Lung (tissue), 13 donors: ENCODE measurements around the gene REXO5. TPM values are rescaled to one million over a fixed set of nuclear protein-coding genes. Genes with fewer than 3 reads are reported as not detected.

ENCODE experiments used
- ATAC-seq: fragments of 200-7000 bp; cut with Tn5 transposase; one replicate; pipeline ENCODE4 v1.9.1; 2020; ENCODE audit warnings: moderate number of reproducible peaks; ENCODE audit not compliant: insufficient read depth, low FRiP score
- DNase-seq, 3 donors: peaks; one replicate each; pipeline ENCODE4 v3.0.0-alpha.2; 2013 to 2017
- H3K27ac ChIP-seq, 2 donors: one replicate each; pipeline ENCODE4 v1.5.1; 2013; ENCODE audit warnings: mild to moderate bottlenecking in 2 of 2, moderate library complexity in 2 of 2, control low read depth in 1 of 2, inconsistent platforms in 1 of 2, low read depth in 1 of 2, low read length in 1 of 2
- H3K27me3 ChIP-seq, 3 donors: one replicate each; pipeline ENCODE4 v1.5.1; 2013; ENCODE audit warnings: low read length in 2 of 3; ENCODE audit not compliant: control insufficient read depth in 3 of 3, insufficient read depth in 3 of 3
- H3K36me3 ChIP-seq, 4 donors: one replicate each; pipeline ENCODE4 v1.5.1; 2013; ENCODE audit warnings: low read length in 4 of 4, mild to moderate bottlenecking in 1 of 4, moderate library complexity in 1 of 4; ENCODE audit not compliant: control insufficient read depth in 4 of 4, insufficient read depth in 4 of 4
- H3K4me1 ChIP-seq, 5 donors: one replicate each; pipeline ENCODE4 v1.5.1; 2013; ENCODE audit warnings: low read length in 5 of 5, mild to moderate bottlenecking in 2 of 5, moderate library complexity in 1 of 5; ENCODE audit not compliant: control insufficient read depth in 5 of 5, insufficient read depth in 5 of 5
- H3K4me3 ChIP-seq: one replicate; pipeline ENCODE4 v1.5.1; 2013; ENCODE audit warnings: mild to moderate bottlenecking, control low read depth, moderate library complexity
- H3K9ac ChIP-seq, 2 donors: one replicate each; pipeline ENCODE4 v1.5.1; 2013; ENCODE audit warnings: low read length in 2 of 2, control low read depth in 1 of 2; ENCODE audit not compliant: insufficient read depth in 1 of 2
- H3K9me3 ChIP-seq, 4 donors: one replicate each; pipeline ENCODE4 v1.5.1; 2013; ENCODE audit warnings: low read length in 3 of 4, mild to moderate bottlenecking in 1 of 4, moderate library complexity in 1 of 4; ENCODE audit not compliant: control insufficient read depth in 4 of 4, insufficient read depth in 3 of 4
- WGBS, 2 donors: extraction: QIAGEN DNeasy Blood & Tissue Kit; methylation state at CpG; one replicate each; pipeline ENCODE4 v1.1.7; 2013; 5-methylcytosine and 5-hydroxymethylcytosine counted together
- polyA plus RNA-seq, 2 donors: library from polyadenylated mRNA; stranded (reverse); fragments of 200-250 nt; gene quantifications; one replicate each; pipeline ENCODE4 v1.2.1, GENCODE V29; 2013
- small RNA-seq: library from RNA; depleted of rRNA; stranded (forward); fragments of <200 nt; gene quantifications from one replicate; pipeline ENCODE3, GENCODE V24; 2014; ENCODE audit warnings: low replicate concordance
- total RNA-seq, 2 donors: library from RNA; depleted of rRNA in 1 of 2; stranded (reverse); fragments of >200 nt in 1 of 2; gene quantifications; one replicate each; pipeline ENCODE4 v1.2.1, GENCODE V29; 2014 to 2021
- TF ChIP-seq, protein P1 (sequence below): IDR thresholded peaks from 2 replicates; pipeline ENCODE4 v1.5.1; 2012; ENCODE audit warnings: mild to moderate bottlenecking; ENCODE audit errors: control extremely low read depth, extremely low read depth
- donor health status: control.
- donor health status: control.
- donor health status: Bipolar disorder and iron deficiency.
- donor health status: healthy.
- donor health status: DM: yes; HTN: yes; CAD: no.

REXO5 gene
- total and polyA plus RNA-seq, 4 donors: 0.73 to 6.3 (median 1.8) TPM

DNA sequence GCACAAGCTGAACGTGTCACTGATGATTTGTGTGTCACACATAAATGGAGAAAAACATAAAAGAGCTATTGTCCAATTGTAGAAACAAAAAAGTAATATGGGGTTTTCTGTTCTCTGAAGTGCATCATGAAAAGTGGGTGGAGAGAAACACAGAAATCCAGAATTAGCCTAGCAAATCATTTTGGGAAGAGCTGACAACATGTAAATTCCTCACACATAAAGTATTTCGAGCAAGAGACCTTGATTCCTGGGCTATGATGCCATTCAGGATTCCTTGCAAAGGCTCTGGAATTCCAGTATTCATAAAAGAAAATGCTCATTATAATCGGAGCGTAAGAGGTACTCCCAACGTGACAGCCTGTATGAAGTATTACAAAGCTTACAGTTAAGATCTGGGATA lies 92.7 kb downstream of the REXO5 start:
- H3K36me3 ChIP-seq: peaks cover 0 to 8% (median 4%) of the 10 kb centered on the region in 4 donors
- 21 to 35% methylated on average over 5 of the region's 5 CpGs for WGBS, 2 donors
- H3K9me3 ChIP-seq: no peaks in the 10 kb centered on the region
- no peak overlapping the region for H3K4me3 ChIP-seq
- H3K4me1 ChIP-seq: peaks cover 4 to 29% (median 15%) of the 10 kb centered on the region in 5 donors
- DNase-seq (peak in 2 of 3 donors; percentile 52 to 59), ATAC-seq (no peak)
- no peaks in the 10 kb centered on the region for H3K27me3 ChIP-seq
- peak overlapping the region in 1 of 2 donors; percentile 99 for H3K27ac ChIP-seq
- TF ChIP-seq, protein P1, sequence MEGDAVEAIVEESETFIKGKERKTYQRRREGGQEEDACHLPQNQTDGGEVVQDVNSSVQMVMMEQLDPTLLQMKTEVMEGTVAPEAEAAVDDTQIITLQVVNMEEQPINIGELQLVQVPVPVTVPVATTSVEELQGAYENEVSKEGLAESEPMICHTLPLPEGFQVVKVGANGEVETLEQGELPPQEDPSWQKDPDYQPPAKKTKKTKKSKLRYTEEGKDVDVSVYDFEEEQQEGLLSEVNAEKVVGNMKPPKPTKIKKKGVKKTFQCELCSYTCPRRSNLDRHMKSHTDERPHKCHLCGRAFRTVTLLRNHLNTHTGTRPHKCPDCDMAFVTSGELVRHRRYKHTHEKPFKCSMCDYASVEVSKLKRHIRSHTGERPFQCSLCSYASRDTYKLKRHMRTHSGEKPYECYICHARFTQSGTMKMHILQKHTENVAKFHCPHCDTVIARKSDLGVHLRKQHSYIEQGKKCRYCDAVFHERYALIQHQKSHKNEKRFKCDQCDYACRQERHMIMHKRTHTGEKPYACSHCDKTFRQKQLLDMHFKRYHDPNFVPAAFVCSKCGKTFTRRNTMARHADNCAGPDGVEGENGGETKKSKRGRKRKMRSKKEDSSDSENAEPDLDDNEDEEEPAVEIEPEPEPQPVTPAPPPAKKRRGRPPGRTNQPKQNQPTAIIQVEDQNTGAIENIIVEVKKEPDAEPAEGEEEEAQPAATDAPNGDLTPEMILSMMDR: no peak
- peak overlapping the region in 1 of 2 donors; percentile 77 for H3K9ac ChIP-seq

Small RNAs within 50 kb of the gene (small RNA-seq; reads per million reads assigned to genes)
- gene RF00618 (not detected), gene RNU6-944P (not detected)

Other genes starting within 250 kb of the REXO5 start
- under 1 TPM; 0.28 to 0.43 TPM for gene ACSM2B, start 230.2 kb upstream of the REXO5 start, total RNA-seq
- under 1 TPM; 0.03 to 0.04 TPM for gene ACSM2B, start 230.2 kb upstream of the REXO5 start, polyA plus RNA-seq
- gene ACSM1, start 108.8 kb upstream of the REXO5 start, total RNA-seq: 1 to 10 TPM in 1 of 2 donors, under 1 TPM in 1; 0.20 to 1.1 TPM
- under 1 TPM; 0.24 to 0.33 TPM for gene ACSM1, start 108.8 kb upstream of the REXO5 start, polyA plus RNA-seq
- 10 to 100 TPM; 33.2 to 64.1 TPM for gene THUMPD1, start 64.7 kb upstream of the REXO5 start, total RNA-seq
- 10 to 100 TPM; 16.2 to 19.5 TPM for gene THUMPD1, start 64.7 kb upstream of the REXO5 start, polyA plus RNA-seq
- gene ACSM3, start 42.5 kb upstream of the REXO5 start, total RNA-seq: 10 to 100 TPM; 23.0 to 31.6 TPM
- gene ACSM3, start 42.5 kb upstream of the REXO5 start, polyA plus RNA-seq: 10 to 100 TPM; 10.3 to 48.6 TPM
- gene ERI2, start 55 bp upstream of the REXO5 start, total RNA-seq: 10 to 100 TPM; 12.5 to 29.7 TPM
- gene ERI2, start 55 bp upstream of the REXO5 start, polyA plus RNA-seq: 1 to 10 TPM; 5.9 to 9.3 TPM
- gene DCUN1D3, start 93.8 kb downstream of the REXO5 start, total RNA-seq: 10 to 100 TPM; 12.2 to 27.8 TPM
- 1 to 10 TPM; 6.1 to 6.6 TPM for gene DCUN1D3, start 93.8 kb downstream of the REXO5 start, polyA plus RNA-seq
- 10 to 100 TPM; 27.8 to 29.8 TPM for gene LYRM1, start 94.2 kb downstream of the REXO5 start, total RNA-seq
- gene LYRM1, start 94.2 kb downstream of the REXO5 start, polyA plus RNA-seq: 10 to 100 TPM; 32.5 to 50.5 TPM